A549 (cell line): ENCODE results near the gene DHX32. TPM values are rescaled to one million over a fixed set of nuclear protein-coding genes. Genes with fewer than 3 reads are reported as not detected.

Source experiments
- ATAC-seq, 2 experiments: fragments of 200-7000 bp in 1 of 2; fragments of >200 bp in 1 of 2; cut with Nextera tagmentation in 1 of 2; cut with Tn5 transposase in 1 of 2; 3 replicates each; pipeline versions ENCODE4 v1.8.0 to v1.9.1; 2018 to 2020; ENCODE audit warnings: mild to moderate bottlenecking in 1 of 2, moderate library complexity in 1 of 2
- CTCF ChIA-PET: fragments of 300-600 bp; sonication (Branson Sonifier 250); formaldehyde crosslinking; extraction: SDS; loops from one replicate; lab custom pipeline; 2021; ENCODE audit warnings: antibody characterized with exemption, inconsistent platforms; lab: Yijun Ruan, JAX
- POLR2A ChIA-PET: fragments of 350-600 bp; formaldehyde crosslinking; extraction: SDS; loops from one replicate; lab custom pipeline; 2021; ENCODE audit warnings: antibody characterized with exemption, inconsistent platforms; lab: Yijun Ruan, JAX
- DNase-seq, 2 experiments: peaks; one replicate each; pipeline versions ENCODE4 v3.0.0 to v3.0.0-alpha.2; 2011 to 2016; ENCODE audit warnings: low read depth in 1 of 2, low spot score in 1 of 2
- FAIRE-seq: peaks from 2 replicates; lab custom pipeline; 2011; peaks lifted over from hg19 to GRCh38; lab: Jason Lieb, UNC
- H3K27ac ChIP-seq, 2 experiments: fragments of >200 bp; sonication (Bioruptor Twin); formaldehyde crosslinking; 3 replicates each; pipeline ENCODE4 v1.5.1; 2016 to 2017
- H3K4me1 ChIP-seq: fragments of >200 bp; sonication (Bioruptor Twin); formaldehyde crosslinking; 3 replicates; pipeline ENCODE4 v1.6.1; 2016
- H3K4me2 ChIP-seq: fragments of >200 bp; sonication (Bioruptor Twin); formaldehyde crosslinking; 3 replicates; pipeline ENCODE4 v1.6.1; 2016
- H3K4me3 ChIP-seq: fragments of >200 bp; sonication (Bioruptor Twin); formaldehyde crosslinking; 3 replicates; pipeline ENCODE4 v1.5.1; 2016
- H3K9me3 ChIP-seq: fragments of >200 bp; sonication (Bioruptor Twin); formaldehyde crosslinking; 3 replicates; pipeline ENCODE4 v1.6.1; 2016
- BHLHE40 ChIP-seq: IDR thresholded peaks from 2 replicates; pipeline ENCODE4 v1.6.1; 2012; ENCODE audit warnings: low read depth, low read length, inconsistent platforms
- CBX2 ChIP-seq: fragments of 200-600 bp; sonication (generic); IDR thresholded peaks from 2 replicates; pipeline ENCODE4 v1.6.1; 2016; ENCODE audit warnings: low read depth, mild to moderate bottlenecking, borderline replicate concordance
- ESRRA ChIP-seq: fragments of 150-350 bp; IDR thresholded peaks from 2 replicates; pipeline ENCODE4 v1.6.1; 2014; ENCODE audit warnings: mild to moderate bottlenecking, low read length, borderline replicate concordance
- FOXS1 ChIP-seq: fragments of 250-450 bp; sonication (Bioruptor Pico); IDR thresholded peaks from 2 replicates; pipeline ENCODE4 v1.5.0; 2020; ENCODE audit warnings: mild to moderate bottlenecking, moderate library complexity
- HDAC2 ChIP-seq: fragments of 200-600 bp; sonication (generic); IDR thresholded peaks from 2 replicates; pipeline ENCODE4 v1.6.1; 2016
- HOXA7 ChIP-seq: fragments of 250-450 bp; sonication (Bioruptor Pico); IDR thresholded peaks from 2 replicates; pipeline ENCODE4 v1.5.0; 2020; ENCODE audit warnings: mild to moderate bottlenecking, moderate library complexity
- MAFK ChIP-seq: fragments of 450-650 bp; IDR thresholded peaks from 2 replicates; pipeline ENCODE4 v1.6.1; 2014; ENCODE audit not compliant: partially characterized antibody
- MAZ ChIP-seq: fragments of 150-350 bp; IDR thresholded peaks from 2 replicates; pipeline ENCODE4 v1.6.1; 2014; ENCODE audit warnings: antibody characterized with exemption, low read depth, low read length, borderline replicate concordance
- NFE2L2 ChIP-seq: fragments of 150-350 bp; conservative IDR thresholded peaks from 2 replicates; pipeline ENCODE4 v1.6.1; 2014; ENCODE audit warnings: low read length
- NR3C1 ChIP-seq: fragments of >200 bp; sonication (Bioruptor Twin); formaldehyde crosslinking; IDR thresholded peaks from 3 replicates; pipeline ENCODE4 v1.6.1; 2017
- POLR2AphosphoS2 ChIP-seq: conservative IDR thresholded peaks from 2 replicates; pipeline ENCODE4 v1.6.1; 2012; ENCODE audit warnings: low read length, improper control_type of control experiment, inconsistent platforms
- RAD21 ChIP-seq, 2 experiments: fragments of >200 bp in 1 of 2; sonication (Bioruptor Twin) in 1 of 2; formaldehyde crosslinking in 1 of 2; IDR thresholded peaks in 1 of 2; conservative IDR thresholded peaks in 1 of 2; 2 replicates in 1 of 2; 3 replicates in 1 of 2; pipeline ENCODE4 v1.6.1; 2012 to 2018; ENCODE audit warnings: inconsistent platforms in 1 of 2
- RCOR1 ChIP-seq: fragments of 150-350 bp; IDR thresholded peaks from 2 replicates; pipeline ENCODE4 v1.6.1; 2014; ENCODE audit warnings: antibody characterized with exemption, low read length, low read depth
- RFX5 ChIP-seq: fragments of 450-650 bp; IDR thresholded peaks from 2 replicates; pipeline ENCODE4 v1.7.1; 2014; ENCODE audit warnings: antibody characterized with exemption, mild to moderate bottlenecking, moderate library complexity
- RNF2 ChIP-seq: fragments of 200-600 bp; sonication (generic); IDR thresholded peaks from 2 replicates; pipeline ENCODE4 v1.6.1; 2016; ENCODE audit warnings: low read depth, mild to moderate bottlenecking, antibody characterized with exemption, moderate library complexity, borderline replicate concordance
- SMC3 ChIP-seq: fragments of >200 bp; sonication (Bioruptor Twin); formaldehyde crosslinking; IDR thresholded peaks from 3 replicates; pipeline ENCODE4 v1.6.1; 2018; ENCODE audit warnings: inconsistent platforms
- TFCP2L1 ChIP-seq: fragments of 250-450 bp; sonication (Bioruptor Pico); IDR thresholded peaks from 2 replicates; pipeline ENCODE4 v1.5.0; 2021; ENCODE audit warnings: mild to moderate bottlenecking
- ZNF302 ChIP-seq: fragments of 250-450 bp; sonication (Bioruptor Pico); IDR thresholded peaks from 2 replicates; pipeline ENCODE4 v1.9.0; 2021; ENCODE audit warnings: inconsistent platforms, mild to moderate bottlenecking, moderate library complexity
- ZSCAN20 ChIP-seq: fragments of 250-450 bp; sonication (Bioruptor Pico); IDR thresholded peaks from 2 replicates; pipeline ENCODE4 v1.8.0; 2022; ENCODE audit warnings: mild to moderate bottlenecking, moderate library complexity
- WGBS: methylation state at CpG from one replicate; pipeline ENCODE4 v1.1.6; 2017; ENCODE audit errors: missing lambda C conversion rate; 5-methylcytosine and 5-hydroxymethylcytosine counted together
- polyA minus RNA-seq: library from RNA; depleted of rRNA, polyadenylated mRNA; stranded (reverse); fragments of >200 nt; gene quantifications from 2 replicates; pipeline ENCODE4 v1.2.3, GENCODE V29; 2011; rRNA and poly(A)+ RNA removed
- polyA plus RNA-seq, 4 experiments: library from polyadenylated mRNA; depleted of rRNA in 3 of 4; stranded (reverse); fragments of >200 nt; fragmentation: RNase III in 1 of 4; extraction: RNeasy Plus Mini Kit Qiagen cat#74134 plus additional on column Dnase treatment in 1 of 4; gene quantifications; 2 replicates in 3 of 4; 3 replicates in 1 of 4; pipeline ENCODE4 v1.2.3, GENCODE V29; 2011 to 2017
- TF ChIP-seq, protein P1 (sequence below): IDR thresholded peaks from 2 replicates; pipeline ENCODE4 v1.6.1; 2012
- TF ChIP-seq, protein P2 (sequence below): fragments of >200 bp; sonication (Bioruptor Twin); formaldehyde crosslinking; IDR thresholded peaks from 2 replicates; pipeline ENCODE4 v1.6.1; 2016
- TF ChIP-seq, protein P3 (sequence below): fragments of 250-450 bp; sonication (Bioruptor Pico); IDR thresholded peaks from 2 replicates; pipeline ENCODE4 v1.5.0; 2020; ENCODE audit warnings: low read depth, mild to moderate bottlenecking, moderate library complexity
- TF ChIP-seq, protein P4 (sequence below): fragments of 200-600 bp; sonication (generic); IDR thresholded peaks from 2 replicates; pipeline ENCODE4 v1.6.1; 2016; ENCODE audit warnings: antibody characterized with exemption, mild to moderate bottlenecking, moderate library complexity

The DHX32 gene, protein sequence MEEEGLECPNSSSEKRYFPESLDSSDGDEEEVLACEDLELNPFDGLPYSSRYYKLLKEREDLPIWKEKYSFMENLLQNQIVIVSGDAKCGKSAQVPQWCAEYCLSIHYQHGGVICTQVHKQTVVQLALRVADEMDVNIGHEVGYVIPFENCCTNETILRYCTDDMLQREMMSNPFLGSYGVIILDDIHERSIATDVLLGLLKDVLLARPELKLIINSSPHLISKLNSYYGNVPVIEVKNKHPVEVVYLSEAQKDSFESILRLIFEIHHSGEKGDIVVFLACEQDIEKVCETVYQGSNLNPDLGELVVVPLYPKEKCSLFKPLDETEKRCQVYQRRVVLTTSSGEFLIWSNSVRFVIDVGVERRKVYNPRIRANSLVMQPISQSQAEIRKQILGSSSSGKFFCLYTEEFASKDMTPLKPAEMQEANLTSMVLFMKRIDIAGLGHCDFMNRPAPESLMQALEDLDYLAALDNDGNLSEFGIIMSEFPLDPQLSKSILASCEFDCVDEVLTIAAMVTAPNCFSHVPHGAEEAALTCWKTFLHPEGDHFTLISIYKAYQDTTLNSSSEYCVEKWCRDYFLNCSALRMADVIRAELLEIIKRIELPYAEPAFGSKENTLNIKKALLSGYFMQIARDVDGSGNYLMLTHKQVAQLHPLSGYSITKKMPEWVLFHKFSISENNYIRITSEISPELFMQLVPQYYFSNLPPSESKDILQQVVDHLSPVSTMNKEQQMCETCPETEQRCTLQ
- polyA plus RNA-seq (2011; rRNA removed): 59.2 and 61.8 TPM in 2 replicates
- 14.3 and 16.2 TPM in 2 replicates for polyA plus RNA-seq (2012; cell fraction: cytosol; rRNA removed)
- polyA plus RNA-seq (2012; cell fraction: nucleus; rRNA removed): 10.0 and 15.6 TPM in 2 replicates
- polyA plus RNA-seq (2017; fragmentation: RNase III; extraction: RNeasy Plus Mini Kit Qiagen cat#74134 plus additional on column Dnase treatment): 28.2 to 40.5 TPM (median 37.4 TPM) in 3 replicates
- polyA minus RNA-seq: 32.2 and 34.6 TPM in 2 replicates

DNA sequence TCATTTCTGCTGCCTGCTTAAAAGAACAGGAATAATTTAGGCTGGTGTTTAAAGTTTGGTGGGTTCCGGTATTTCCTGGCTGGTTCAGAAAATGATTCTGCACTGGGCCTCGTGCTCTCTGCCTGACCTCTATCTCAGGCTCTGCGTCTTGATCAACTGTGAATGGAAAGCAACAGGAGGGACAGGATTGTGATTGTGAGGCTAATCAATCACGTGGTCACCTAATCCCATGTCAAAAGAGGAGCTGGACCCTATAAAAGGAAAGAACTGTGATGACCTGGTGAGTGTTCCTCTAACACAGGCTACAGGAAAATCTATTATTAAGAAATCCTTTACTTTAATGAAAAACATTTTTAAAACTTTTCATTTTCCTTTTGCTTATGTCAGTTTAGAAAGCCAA, at the start of gene DHX32:
TSS of gene DHX32 (minus strand) at position 101 of the 400 bp plus-strand sequence. CDS start 468 bp downstream, outside the sequence.
- POLR2A ChIA-PET: no interaction called here
- FAIRE-seq (no peak), ATAC-seq (no peak), DNase-seq (no peak)
- H3K4me3 ChIP-seq: no peak within 1 kb of the TSS
- H3K9me3 ChIP-seq: peaks cover 11% of the 10 kb centered on the region
- peaks cover 42% of the 10 kb centered on the region for H3K4me1 ChIP-seq
- TF ChIP-seq RFX5: no peak
- no peak for TF ChIP-seq RNF2
- TF ChIP-seq CBX2: no peak
- no peak for TF ChIP-seq MAFK
- no peak for TF ChIP-seq RAD21 (conservative IDR thresholded peaks at IDR 0.05 in 1 of 2, IDR thresholded peaks at IDR 0.05 in 1 of 2)
- no peak for TF ChIP-seq ZSCAN20
- peak within 1 kb of the TSS; percentile 52; the same call in 1 of the 3 replicates for H3K4me2 ChIP-seq
- WGBS: 88% methylated on average over 4 of the region's 4 CpGs
- peak within 1 kb of the TSS; percentile 55 to 79; a peak in 4 of 6 replicates for H3K27ac ChIP-seq
- CTCF ChIA-PET: interaction anchor here (3.5 kb wide), 1 partner anchor 13 kb away, joined by 17 read pairs; no protein-coding TSS in a partner anchor

DNA sequence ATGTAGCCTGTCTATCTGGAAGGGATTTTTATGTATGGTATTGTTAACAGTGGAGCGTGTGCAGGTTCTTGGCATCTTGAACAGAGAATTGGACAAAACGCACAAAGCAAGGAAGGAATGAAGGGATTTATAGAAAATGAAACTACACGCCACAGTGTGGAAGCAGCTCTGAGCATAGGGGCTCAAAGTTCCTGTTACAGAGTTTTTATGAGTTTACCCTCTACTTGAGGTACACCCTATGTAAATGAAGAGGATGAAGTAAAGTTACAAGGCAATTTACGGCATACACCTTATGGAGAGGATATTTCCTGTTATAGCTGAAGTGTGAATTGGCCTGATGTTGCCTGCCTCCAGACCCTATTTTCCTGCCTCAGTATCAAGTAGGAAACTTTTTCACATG, 48.5 kb upstream of the DHX32 start:
- Histone ChIP-seq H3K27ac (no peak overlapping the region), H3K4me2 (no peak overlapping the region), H3K4me3 (no peak overlapping the region), H3K4me1 (peaks cover 3% of the 10 kb centered on the region; the same call in 2 of the 3 replicates), H3K9me3 (no peaks in the 10 kb centered on the region)
- POLR2A ChIA-PET: no interaction called here
- 92% methylated on average over 4 of the region's 4 CpGs for WGBS
- FAIRE-seq: no peak
- TF ChIP-seq RCOR1: no peak
- TF ChIP-seq HOXA7 (CRISPR knock-in tag): no peak
- no peak for TF ChIP-seq ZSCAN20
- TF ChIP-seq ESRRA: no peak
- no peak for TF ChIP-seq POLR2AphosphoS2
- no peak for TF ChIP-seq BHLHE40
- TF ChIP-seq MAZ: no peak
- TF ChIP-seq, protein P1, sequence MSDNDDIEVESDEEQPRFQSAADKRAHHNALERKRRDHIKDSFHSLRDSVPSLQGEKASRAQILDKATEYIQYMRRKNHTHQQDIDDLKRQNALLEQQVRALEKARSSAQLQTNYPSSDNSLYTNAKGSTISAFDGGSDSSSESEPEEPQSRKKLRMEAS: no peak
- no peak for TF ChIP-seq NFE2L2
- TF ChIP-seq TFCP2L1 (CRISPR knock-in tag): no peak
- TF ChIP-seq NR3C1: no peak
- TF ChIP-seq, protein P2, sequence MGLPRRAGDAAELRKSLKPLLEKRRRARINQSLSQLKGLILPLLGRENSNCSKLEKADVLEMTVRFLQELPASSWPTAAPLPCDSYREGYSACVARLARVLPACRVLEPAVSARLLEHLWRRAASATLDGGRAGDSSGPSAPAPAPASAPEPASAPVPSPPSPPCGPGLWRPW: no peak
- no peak for DNase-seq
- CTCF ChIA-PET: interaction anchor here (0.6 kb wide), 3 partner anchors 65 to 1040 kb away, joined by 3 to 5 read pairs (median 3); no protein-coding TSS in a partner anchor
- no peak for ATAC-seq

DNA sequence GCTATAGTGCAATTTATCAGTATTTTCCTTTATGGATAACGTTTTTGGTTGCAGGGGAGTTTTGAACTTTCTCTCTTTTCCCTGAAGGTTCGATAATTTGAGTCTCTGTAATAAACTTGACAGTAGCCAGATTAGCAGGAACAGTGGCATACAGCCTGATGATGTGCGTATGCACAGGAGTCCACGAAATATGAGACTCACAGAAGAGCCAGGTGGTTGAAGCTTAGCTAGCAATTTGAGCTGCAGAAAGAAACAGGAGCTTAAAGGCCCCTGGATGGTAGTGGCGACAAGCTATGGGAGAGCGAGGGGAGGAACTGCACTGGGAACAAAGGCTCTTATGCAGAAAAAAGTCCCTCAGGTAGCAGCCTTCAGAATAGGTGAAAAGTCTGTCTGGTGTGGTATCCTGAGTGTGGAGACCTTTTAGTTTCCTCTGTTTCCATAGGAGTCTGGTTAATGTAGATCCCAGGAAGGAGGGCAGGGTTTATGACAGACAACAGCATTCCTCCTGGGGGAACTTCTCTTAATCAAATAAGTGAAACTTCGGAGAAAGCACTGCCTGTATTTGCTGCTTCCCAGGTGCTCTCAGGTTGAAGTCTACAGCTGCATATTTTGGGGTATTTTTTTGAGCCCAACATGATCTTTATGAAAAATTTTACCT, 48.0 kb upstream of the DHX32 start:
- DNase-seq (no peak), ATAC-seq (no peak), FAIRE-seq (no peak)
- CTCF ChIA-PET: interaction anchor here (1.1 kb wide), 1 partner anchor 54 kb away, joined by 3 read pairs; no protein-coding TSS in a partner anchor
- TF ChIP-seq SMC3: no peak
- no peak for TF ChIP-seq POLR2AphosphoS2
- TF ChIP-seq ZNF302 (CRISPR knock-in tag): no peak
- TF ChIP-seq FOXS1 (CRISPR knock-in tag): no peak
- TF ChIP-seq HDAC2: no peak
- TF ChIP-seq, protein P3, sequence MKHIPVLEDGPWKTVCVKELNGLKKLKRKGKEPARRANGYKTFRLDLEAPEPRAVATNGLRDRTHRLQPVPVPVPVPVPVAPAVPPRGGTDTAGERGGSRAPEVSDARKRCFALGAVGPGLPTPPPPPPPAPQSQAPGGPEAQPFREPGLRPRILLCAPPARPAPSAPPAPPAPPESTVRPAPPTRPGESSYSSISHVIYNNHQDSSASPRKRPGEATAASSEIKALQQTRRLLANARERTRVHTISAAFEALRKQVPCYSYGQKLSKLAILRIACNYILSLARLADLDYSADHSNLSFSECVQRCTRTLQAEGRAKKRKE (CRISPR knock-in tag): no peak
- TF ChIP-seq, protein P4, sequence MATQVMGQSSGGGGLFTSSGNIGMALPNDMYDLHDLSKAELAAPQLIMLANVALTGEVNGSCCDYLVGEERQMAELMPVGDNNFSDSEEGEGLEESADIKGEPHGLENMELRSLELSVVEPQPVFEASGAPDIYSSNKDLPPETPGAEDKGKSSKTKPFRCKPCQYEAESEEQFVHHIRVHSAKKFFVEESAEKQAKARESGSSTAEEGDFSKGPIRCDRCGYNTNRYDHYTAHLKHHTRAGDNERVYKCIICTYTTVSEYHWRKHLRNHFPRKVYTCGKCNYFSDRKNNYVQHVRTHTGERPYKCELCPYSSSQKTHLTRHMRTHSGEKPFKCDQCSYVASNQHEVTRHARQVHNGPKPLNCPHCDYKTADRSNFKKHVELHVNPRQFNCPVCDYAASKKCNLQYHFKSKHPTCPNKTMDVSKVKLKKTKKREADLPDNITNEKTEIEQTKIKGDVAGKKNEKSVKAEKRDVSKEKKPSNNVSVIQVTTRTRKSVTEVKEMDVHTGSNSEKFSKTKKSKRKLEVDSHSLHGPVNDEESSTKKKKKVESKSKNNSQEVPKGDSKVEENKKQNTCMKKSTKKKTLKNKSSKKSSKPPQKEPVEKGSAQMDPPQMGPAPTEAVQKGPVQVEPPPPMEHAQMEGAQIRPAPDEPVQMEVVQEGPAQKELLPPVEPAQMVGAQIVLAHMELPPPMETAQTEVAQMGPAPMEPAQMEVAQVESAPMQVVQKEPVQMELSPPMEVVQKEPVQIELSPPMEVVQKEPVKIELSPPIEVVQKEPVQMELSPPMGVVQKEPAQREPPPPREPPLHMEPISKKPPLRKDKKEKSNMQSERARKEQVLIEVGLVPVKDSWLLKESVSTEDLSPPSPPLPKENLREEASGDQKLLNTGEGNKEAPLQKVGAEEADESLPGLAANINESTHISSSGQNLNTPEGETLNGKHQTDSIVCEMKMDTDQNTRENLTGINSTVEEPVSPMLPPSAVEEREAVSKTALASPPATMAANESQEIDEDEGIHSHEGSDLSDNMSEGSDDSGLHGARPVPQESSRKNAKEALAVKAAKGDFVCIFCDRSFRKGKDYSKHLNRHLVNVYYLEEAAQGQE: no peak
- no peaks in the 10 kb centered on the region for H3K4me1 ChIP-seq
- POLR2A ChIA-PET: no interaction called here
- no peak overlapping the region for H3K4me3 ChIP-seq
- H3K27ac ChIP-seq: no peak overlapping the region
- no peaks in the 10 kb centered on the region for H3K9me3 ChIP-seq
- WGBS: 70% methylated on average over 7 of the region's 7 CpGs
- H3K4me2 ChIP-seq: no peak overlapping the region
